ENCODE measurements around the gene DUSP12. TPM values are rescaled to one million over a fixed set of nuclear protein-coding genes. Genes with fewer than 3 reads are reported as not detected.

Gene DUSP12
- total and polyA plus RNA-seq, 9 of the 15 experiments (the other 6 are each of a cell fraction or from before 2014, with no cell fraction given) = 10.4 to 81.4 (median 43.6) TPM

DNA sequence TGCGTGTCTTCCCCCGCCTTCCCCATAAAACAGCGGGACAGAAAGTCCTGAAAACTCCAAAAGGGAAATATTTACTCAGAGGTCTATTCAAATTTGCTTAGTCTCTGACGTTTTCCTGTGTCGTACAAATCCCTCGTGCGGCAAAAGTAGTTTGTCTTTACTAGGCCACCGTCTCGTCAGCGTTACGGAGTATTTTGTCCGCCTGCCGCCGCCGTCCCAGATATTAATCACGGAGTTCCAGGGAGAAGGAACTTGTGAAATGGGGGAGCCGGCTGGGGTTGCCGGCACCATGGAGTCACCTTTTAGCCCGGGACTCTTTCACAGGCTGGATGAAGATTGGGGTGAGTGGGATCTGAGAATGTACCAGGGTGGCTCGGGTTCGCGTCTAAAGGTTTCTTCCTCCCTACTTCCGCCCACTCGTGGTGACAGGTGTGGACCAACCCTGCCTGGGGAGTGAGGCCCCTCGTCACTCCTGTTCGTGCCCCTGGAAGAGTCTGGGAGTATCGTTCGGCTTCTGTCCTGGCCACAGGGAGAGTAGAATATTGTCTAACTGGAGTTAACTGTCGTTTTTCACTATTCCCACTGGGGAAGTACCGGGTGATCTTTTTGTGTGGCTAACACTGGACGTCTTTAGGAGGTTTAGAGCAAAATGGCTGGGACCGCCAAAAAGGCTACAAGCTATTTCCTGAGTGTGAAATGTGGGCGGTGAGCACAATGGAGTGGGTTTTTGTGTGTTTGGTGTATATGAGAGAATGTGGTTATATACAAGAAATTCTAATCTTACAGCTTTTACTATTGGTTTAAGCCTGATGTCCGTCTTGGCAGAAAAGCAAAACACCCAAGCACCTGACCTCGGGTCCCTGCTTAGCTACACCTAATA lies 16.8 kb downstream of the DUSP12 start, which contains the start of gene ATF6 (continued):
- TF ChIP-seq FOXJ3 (CRISPR knock-in tag; IDR thresholded peaks at IDR 0.05) (no peak), KLF10 (CRISPR knock-in tag; IDR thresholded peaks at IDR 0.05) (no peak), ZBED1 (IDR thresholded peaks at IDR 0.05) (no peak), KHSRP (IDR thresholded peaks at IDR 0.05) (no peak), ZNF318 (IDR thresholded peaks at IDR 0.05; ENCODE audit: borderline replicate concordance in 1 of 2, low read depth in 1 of 2) (peak in 1 of 2 experiments; percentile 76; a peak in 2 of 4 replicates), SPI1 (IDR thresholded peaks at IDR 0.05; ENCODE audit: borderline replicate concordance, low read depth, low read length) (no peak), CREB1 (IDR thresholded peaks at IDR 0.05) (peak; percentile 93), CREB1 (CRISPR knock-in tag; IDR thresholded peaks at IDR 0.05) (peak; percentile 85), MCM2 (IDR thresholded peaks at IDR 0.05; ENCODE audit: low read depth) (no peak), GTF2F1 (IDR thresholded peaks at IDR 0.05; ENCODE audit: low read depth, low read length) (no peak), MTF1 (CRISPR knock-in tag; IDR thresholded peaks at IDR 0.05; ENCODE audit: borderline replicate concordance) (no peak)
- TF ChIP-seq, protein P1, sequence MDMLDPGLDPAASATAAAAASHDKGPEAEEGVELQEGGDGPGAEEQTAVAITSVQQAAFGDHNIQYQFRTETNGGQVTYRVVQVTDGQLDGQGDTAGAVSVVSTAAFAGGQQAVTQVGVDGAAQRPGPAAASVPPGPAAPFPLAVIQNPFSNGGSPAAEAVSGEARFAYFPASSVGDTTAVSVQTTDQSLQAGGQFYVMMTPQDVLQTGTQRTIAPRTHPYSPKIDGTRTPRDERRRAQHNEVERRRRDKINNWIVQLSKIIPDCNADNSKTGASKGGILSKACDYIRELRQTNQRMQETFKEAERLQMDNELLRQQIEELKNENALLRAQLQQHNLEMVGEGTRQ (CRISPR knock-in tag; IDR thresholded peaks at IDR 0.05) = no peak
- TF ChIP-seq, protein P2, sequence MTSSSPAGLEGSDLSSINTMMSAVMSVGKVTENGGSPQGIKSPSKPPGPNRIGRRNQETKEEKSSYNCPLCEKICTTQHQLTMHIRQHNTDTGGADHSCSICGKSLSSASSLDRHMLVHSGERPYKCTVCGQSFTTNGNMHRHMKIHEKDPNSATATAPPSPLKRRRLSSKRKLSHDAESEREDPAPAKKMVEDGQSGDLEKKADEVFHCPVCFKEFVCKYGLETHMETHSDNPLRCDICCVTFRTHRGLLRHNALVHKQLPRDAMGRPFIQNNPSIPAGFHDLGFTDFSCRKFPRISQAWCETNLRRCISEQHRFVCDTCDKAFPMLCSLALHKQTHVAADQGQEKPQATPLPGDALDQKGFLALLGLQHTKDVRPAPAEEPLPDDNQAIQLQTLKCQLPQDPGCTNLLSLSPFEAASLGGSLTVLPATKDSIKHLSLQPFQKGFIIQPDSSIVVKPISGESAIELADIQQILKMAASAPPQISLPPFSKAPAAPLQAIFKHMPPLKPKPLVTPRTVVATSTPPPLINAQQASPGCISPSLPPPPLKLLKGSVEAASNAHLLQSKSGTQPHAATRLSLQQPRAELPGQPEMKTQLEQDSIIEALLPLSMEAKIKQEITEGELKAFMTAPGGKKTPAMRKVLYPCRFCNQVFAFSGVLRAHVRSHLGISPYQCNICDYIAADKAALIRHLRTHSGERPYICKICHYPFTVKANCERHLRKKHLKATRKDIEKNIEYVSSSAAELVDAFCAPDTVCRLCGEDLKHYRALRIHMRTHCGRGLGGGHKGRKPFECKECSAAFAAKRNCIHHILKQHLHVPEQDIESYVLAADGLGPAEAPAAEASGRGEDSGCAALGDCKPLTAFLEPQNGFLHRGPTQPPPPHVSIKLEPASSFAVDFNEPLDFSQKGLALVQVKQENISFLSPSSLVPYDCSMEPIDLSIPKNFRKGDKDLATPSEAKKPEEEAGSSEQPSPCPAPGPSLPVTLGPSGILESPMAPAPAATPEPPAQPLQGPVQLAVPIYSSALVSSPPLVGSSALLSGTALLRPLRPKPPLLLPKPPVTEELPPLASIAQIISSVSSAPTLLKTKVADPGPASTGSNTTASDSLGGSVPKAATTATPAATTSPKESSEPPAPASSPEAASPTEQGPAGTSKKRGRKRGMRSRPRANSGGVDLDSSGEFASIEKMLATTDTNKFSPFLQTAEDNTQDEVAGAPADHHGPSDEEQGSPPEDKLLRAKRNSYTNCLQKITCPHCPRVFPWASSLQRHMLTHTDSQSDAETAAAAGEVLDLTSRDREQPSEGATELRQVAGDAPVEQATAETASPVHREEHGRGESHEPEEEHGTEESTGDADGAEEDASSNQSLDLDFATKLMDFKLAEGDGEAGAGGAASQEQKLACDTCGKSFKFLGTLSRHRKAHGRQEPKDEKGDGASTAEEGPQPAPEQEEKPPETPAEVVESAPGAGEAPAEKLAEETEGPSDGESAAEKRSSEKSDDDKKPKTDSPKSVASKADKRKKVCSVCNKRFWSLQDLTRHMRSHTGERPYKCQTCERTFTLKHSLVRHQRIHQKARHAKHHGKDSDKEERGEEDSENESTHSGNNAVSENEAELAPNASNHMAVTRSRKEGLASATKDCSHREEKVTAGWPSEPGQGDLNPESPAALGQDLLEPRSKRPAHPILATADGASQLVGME (CRISPR knock-in tag; IDR thresholded peaks at IDR 0.05) = no peak
